Progenitor cell of endocrine pancreas (in vitro differentiated cells): ENCODE data around the gene C1QTNF6. TPM values are rescaled to one million over a fixed set of nuclear protein-coding genes. Genes with fewer than 3 reads are reported as not detected.

Experiments used
- DNase-seq: peaks from one replicate; pipeline ENCODE4 v3.0.0; 2021; ENCODE audit warnings: low spot score; ENCODE audit not compliant: unreplicated experiment
- H3K27ac Mint-ChIP-seq: 2 replicates; pipeline ENCODE4 v1.8.0; 2021; ENCODE audit warnings: mild to moderate bottlenecking, moderate library complexity, mixed read lengths
- H3K27me3 Mint-ChIP-seq: 2 replicates; pipeline ENCODE4 v1.8.0; 2021; ENCODE audit warnings: mixed read lengths
- H3K36me3 Mint-ChIP-seq: 2 replicates; pipeline ENCODE4 v1.8.0; 2022; ENCODE audit warnings: mixed read lengths; ENCODE audit not compliant: insufficient read depth
- H3K4me1 Mint-ChIP-seq: 2 replicates; pipeline ENCODE4 v1.8.0; 2021; ENCODE audit warnings: low read depth, mixed read lengths
- H3K4me3 Mint-ChIP-seq: 2 replicates; pipeline ENCODE4 v1.8.0; 2021; ENCODE audit warnings: low read depth, mild to moderate bottlenecking, moderate library complexity, mixed read lengths
- H3K9me3 Mint-ChIP-seq: 2 replicates; pipeline ENCODE4 v1.8.0; 2021; ENCODE audit warnings: low read depth, mixed read lengths
- total RNA-seq: library from RNA; stranded (reverse); gene quantifications from 2 replicates; pipeline ENCODE4 v1.2.1, GENCODE V29; 2021
- TF ChIP-seq, protein P1 (sequence below): fragments of 200-600 bp; sonication (generic); IDR thresholded peaks from one replicate; pipeline ENCODE4 v1.5.0; 2021; ENCODE audit warnings: antibody characterized with exemption, mild to moderate bottlenecking; ENCODE audit not compliant: unreplicated experiment

Gene C1QTNF6
- total RNA-seq, 1 donor from 2014 or later: 14.5 TPM

DNA sequence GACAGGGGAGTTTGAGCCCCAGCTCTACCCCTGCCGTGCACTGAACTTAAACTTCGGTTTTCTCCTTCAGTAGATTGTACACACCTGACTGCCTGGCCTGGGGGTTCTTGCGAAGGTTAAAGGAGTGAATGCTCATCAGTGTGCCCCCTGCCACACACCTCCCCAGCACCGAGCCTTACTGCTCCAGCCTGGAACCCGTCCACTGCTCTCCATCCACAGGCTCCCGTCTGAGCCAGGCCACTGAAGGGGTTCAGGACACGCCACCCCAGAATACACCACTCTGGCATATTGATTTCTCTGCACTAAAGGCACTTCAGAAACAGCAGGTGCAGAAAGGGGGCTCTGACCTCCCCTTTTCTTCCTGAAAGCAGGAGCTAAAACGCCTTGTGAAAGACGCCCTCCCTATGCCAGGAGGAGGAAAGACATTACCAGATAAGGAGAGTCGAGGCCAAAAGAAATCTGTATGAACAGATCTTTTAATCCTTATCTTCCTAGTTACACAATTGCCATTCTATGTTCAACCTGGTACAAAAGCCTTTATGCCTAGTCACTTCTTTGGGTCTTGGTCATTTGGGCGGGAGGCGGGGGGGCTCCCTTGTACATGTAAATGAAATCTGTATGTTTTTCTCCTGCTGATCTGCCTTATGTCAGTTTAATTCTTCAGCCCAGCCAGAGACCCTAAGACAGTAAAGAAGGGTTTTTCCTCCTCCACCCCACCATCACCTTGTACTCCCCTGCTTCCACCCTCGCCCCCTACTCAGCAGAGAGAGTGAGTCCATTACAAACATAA, 26.1 kb upstream of the C1QTNF6 start:
- peak overlapping the region; percentile 35 for H3K27ac Mint-ChIP-seq
- no peaks in the 10 kb centered on the region for H3K36me3 Mint-ChIP-seq
- H3K4me1 Mint-ChIP-seq: peaks cover 33% of the 10 kb centered on the region
- DNase-seq: no peak
- TF ChIP-seq, protein P1, sequence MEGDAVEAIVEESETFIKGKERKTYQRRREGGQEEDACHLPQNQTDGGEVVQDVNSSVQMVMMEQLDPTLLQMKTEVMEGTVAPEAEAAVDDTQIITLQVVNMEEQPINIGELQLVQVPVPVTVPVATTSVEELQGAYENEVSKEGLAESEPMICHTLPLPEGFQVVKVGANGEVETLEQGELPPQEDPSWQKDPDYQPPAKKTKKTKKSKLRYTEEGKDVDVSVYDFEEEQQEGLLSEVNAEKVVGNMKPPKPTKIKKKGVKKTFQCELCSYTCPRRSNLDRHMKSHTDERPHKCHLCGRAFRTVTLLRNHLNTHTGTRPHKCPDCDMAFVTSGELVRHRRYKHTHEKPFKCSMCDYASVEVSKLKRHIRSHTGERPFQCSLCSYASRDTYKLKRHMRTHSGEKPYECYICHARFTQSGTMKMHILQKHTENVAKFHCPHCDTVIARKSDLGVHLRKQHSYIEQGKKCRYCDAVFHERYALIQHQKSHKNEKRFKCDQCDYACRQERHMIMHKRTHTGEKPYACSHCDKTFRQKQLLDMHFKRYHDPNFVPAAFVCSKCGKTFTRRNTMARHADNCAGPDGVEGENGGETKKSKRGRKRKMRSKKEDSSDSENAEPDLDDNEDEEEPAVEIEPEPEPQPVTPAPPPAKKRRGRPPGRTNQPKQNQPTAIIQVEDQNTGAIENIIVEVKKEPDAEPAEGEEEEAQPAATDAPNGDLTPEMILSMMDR: no peak
- H3K27me3 Mint-ChIP-seq: peaks cover 16% of the 10 kb centered on the region
- H3K9me3 Mint-ChIP-seq: no peaks in the 10 kb centered on the region
- peak overlapping the region; percentile 23 for H3K4me3 Mint-ChIP-seq

DNA sequence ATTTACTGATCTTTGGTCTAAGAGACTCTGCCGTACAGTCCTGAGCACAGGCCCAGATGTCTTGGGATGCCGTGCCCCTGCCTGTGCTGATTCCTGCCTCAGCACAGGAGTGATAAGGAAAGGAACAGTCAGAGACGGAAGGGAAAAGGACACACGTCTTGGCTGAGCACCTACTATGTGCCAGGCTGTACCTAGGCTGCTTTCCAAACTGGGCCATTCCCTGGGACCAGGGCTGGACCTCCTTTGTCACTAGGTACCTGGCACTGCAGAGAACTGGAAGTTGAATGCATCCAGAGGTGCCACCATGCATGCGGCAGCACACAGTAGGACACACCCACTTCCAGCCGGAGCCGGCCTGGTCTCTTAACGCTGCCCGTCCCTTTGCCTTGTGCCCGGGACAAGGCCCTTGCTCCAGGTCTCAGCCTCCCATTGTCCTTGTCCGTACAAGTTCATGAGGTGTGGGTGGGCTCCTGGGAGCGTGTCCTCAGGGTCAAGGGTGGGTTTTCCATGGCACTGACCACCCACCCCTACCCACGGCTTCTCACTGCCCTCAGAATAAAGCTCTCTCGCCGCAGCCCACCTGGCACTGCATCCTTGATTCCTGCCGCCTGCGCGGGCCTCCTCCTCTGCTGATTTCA, 25.3 kb upstream of the C1QTNF6 start:
- Mint-ChIP-seq H3K4me1 (peaks cover 28% of the 10 kb centered on the region), H3K36me3 (no peaks in the 10 kb centered on the region), H3K9me3 (no peaks in the 10 kb centered on the region), H3K4me3 (no peak overlapping the region), H3K27ac (no peak overlapping the region), H3K27me3 (peaks cover 12% of the 10 kb centered on the region)
- TF ChIP-seq, protein P1: no peak
- no peak for DNase-seq

DNA sequence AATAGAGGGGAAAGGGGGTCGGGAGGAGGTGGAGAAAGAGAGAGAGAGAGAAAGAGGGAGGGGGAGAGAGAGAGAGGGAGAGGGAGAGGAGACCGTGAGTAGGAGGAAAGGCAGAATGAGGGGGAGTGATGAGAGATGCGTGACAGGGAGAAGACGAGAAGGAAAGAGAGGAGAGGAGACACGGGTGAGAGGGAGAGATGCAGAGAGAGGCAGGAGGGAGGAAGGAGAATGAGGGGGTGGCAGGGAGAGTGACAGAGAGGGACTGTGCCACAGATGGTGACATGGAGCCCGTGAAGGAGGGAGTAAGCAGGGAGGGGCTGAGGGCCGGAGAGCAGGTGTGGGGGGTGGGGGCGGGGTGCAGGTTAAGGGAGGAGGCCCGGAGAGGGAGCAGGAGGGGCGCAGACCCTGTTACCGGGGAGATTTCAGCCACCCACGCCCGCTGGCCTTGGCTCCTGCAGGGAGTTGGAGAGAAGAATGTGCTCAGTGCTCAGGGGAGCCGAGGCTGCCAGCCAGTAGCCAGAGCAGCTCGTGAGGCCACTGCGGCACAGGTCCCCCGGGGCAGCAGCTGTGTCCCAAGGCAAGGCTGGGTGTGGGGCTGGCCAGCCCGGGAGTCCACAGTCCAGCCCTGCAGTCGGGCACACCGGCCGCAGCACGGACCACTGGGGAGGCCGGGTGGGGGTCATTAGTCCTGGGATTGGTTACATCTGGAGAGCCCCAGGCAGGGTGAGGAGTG, 24.3 kb upstream of the C1QTNF6 start, which contains the start of gene SSTR3:
Gene SSTR3, minus strand, starts transcription at position 304 of the 733 bp plus-strand sequence. CDS start 4,674 bp downstream, outside the sequence.
- H3K4me1 Mint-ChIP-seq: peaks cover 28% of the 10 kb centered on the region
- no peak for DNase-seq
- peaks cover 12% of the 10 kb centered on the region for H3K27me3 Mint-ChIP-seq
- H3K36me3 Mint-ChIP-seq: no peaks in the 10 kb centered on the region
- no peak within 1 kb of the TSS for H3K4me3 Mint-ChIP-seq
- TF ChIP-seq, protein P1: no peak
- H3K9me3 Mint-ChIP-seq: no peaks in the 10 kb centered on the region
- no peak within 1 kb of the TSS for H3K27ac Mint-ChIP-seq

DNA sequence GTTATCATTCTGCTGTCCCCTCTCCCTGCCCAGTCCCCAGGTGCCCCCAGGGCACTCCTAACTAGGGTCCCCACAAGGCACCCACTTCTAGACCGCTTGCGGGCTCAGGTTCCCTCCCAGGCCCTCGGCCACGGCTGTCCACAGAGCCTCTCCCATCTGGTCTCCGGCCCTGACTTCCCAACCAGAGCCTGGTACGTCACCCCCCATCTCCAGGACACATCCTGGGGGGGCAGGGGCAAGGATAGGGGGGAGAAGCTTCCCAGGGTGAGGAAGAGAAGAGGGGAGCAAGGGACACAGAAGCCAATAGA, 23.8 kb upstream of the C1QTNF6 start:
- no peaks in the 10 kb centered on the region for H3K9me3 Mint-ChIP-seq
- no peak overlapping the region for H3K27ac Mint-ChIP-seq
- H3K27me3 Mint-ChIP-seq: peaks cover 12% of the 10 kb centered on the region
- TF ChIP-seq, protein P1: no peak
- H3K4me3 Mint-ChIP-seq: no peak overlapping the region
- H3K4me1 Mint-ChIP-seq: peaks cover 28% of the 10 kb centered on the region
- H3K36me3 Mint-ChIP-seq: no peaks in the 10 kb centered on the region
- DNase-seq: no peak
